IPS-20b (cell line): ENCODE measurements around the gene PRG2.
"Not testable (repeated sequence)": the region's sequence is repeated elsewhere in the genome, so short reads cannot be mapped to it uniquely, and the experiment has no call there.

Experiments
- H3K27ac ChIP-seq: one replicate; pipeline ENCODE4 v1.5.1; 2013; ENCODE audit warnings: low read length
- H3K27me3 ChIP-seq: 2 replicates; pipeline ENCODE4 v1.6.1; 2013; ENCODE audit warnings: mild to moderate bottlenecking, low read length, inconsistent platforms; ENCODE audit not compliant: insufficient read depth
- H3K36me3 ChIP-seq: 2 replicates; pipeline ENCODE4 v1.6.1; 2013; ENCODE audit warnings: low read depth, mild to moderate bottlenecking, inconsistent platforms, low read length, moderate library complexity; ENCODE audit not compliant: insufficient read depth
- H3K4me1 ChIP-seq: 2 replicates; pipeline ENCODE4 v1.6.1; 2013; ENCODE audit warnings: mild to moderate bottlenecking, control low read depth, inconsistent platforms, low read length, moderate library complexity; ENCODE audit not compliant: insufficient read depth
- H3K4me3 ChIP-seq: 2 replicates; pipeline ENCODE4 v1.5.1; 2013; ENCODE audit warnings: mild to moderate bottlenecking, low read length, inconsistent platforms
- H3K9ac ChIP-seq: 2 replicates; pipeline ENCODE4 v1.6.1; 2013; ENCODE audit warnings: low read depth, mild to moderate bottlenecking, inconsistent platforms, low read length, moderate library complexity
- H3K9me3 ChIP-seq: 2 replicates; pipeline ENCODE4 v1.6.1; 2013; ENCODE audit warnings: mild to moderate bottlenecking, low read depth, low read length, inconsistent platforms; ENCODE audit not compliant: insufficient read depth

Gene PRG2

GRCh38 chr11:57403003-57403801 lies 12.8 kb upstream of the PRG2 start:
- not testable (repeated sequence) for H3K9me3 ChIP-seq, H3K27me3 ChIP-seq, H3K27ac ChIP-seq, H3K9ac ChIP-seq, H3K4me3 ChIP-seq, H3K4me1 ChIP-seq
- H3K36me3 ChIP-seq, result peaks cover 13% of the 10 kb centered on the region

GRCh38 chr11:57402188-57403002 lies 11.9 kb upstream of the PRG2 start:
- Histone ChIP-seq H3K9me3 (no peaks in the 10 kb centered on the region), H3K27ac (no peak overlapping the region), H3K36me3 (peaks cover 5% of the 10 kb centered on the region), H3K4me1 (no peaks in the 10 kb centered on the region), H3K9ac (no peak overlapping the region), H3K27me3 (peaks cover 5% of the 10 kb centered on the region; the same call in 1 of the 2 replicates), H3K4me3 (no peak overlapping the region)

GRCh38 chr11:57399972-57400578 lies 9.6 kb upstream of the PRG2 start:
- Histone ChIP-seq H3K27ac (no peak overlapping the region), H3K9ac (no peak overlapping the region), H3K9me3 (no peaks in the 10 kb centered on the region), H3K27me3 (peaks cover 11% of the 10 kb centered on the region; the same call in 1 of the 2 replicates), H3K36me3 (no peaks in the 10 kb centered on the region), H3K4me1 (no peaks in the 10 kb centered on the region), H3K4me3 (no peak overlapping the region)

- no peaks in the 10 kb centered on the region for H3K9me3 ChIP-seq
- H3K27ac ChIP-seq, result no peak overlapping the region
These were observed 8.8 kb upstream of the PRG2 start for GRCh38 chr11:57399221-57399620.

GRCh38 chr11:57397394-57397990 lies 7.0 kb upstream of the PRG2 start:
- no peak overlapping the region for H3K27ac ChIP-seq
- H3K4me1 ChIP-seq, result no peaks in the 10 kb centered on the region
- H3K27me3 ChIP-seq, result peaks cover 13% of the 10 kb centered on the region

More at GRCh38 chr11:57399221-57399620, 8.8 kb upstream of the PRG2 start:
- H3K4me1 ChIP-seq, result no peaks in the 10 kb centered on the region
- H3K36me3 ChIP-seq, result no peaks in the 10 kb centered on the region
- H3K9ac ChIP-seq, result no peak overlapping the region
- peaks cover 11% of the 10 kb centered on the region; the same call in 1 of the 2 replicates for H3K27me3 ChIP-seq
- H3K4me3 ChIP-seq, result no peak overlapping the region

GRCh38 chr11:57396744-57397143 lies 6.3 kb upstream of the PRG2 start:
- Histone ChIP-seq H3K4me1 (no peaks in the 10 kb centered on the region), H3K4me3 (no peak overlapping the region), H3K9me3 (no peaks in the 10 kb centered on the region), H3K36me3 (no peaks in the 10 kb centered on the region), H3K9ac (no peak overlapping the region), H3K27me3 (peaks cover 14% of the 10 kb centered on the region), H3K27ac (no peak overlapping the region)

More at GRCh38 chr11:57397394-57397990, 7.0 kb upstream of the PRG2 start:
- no peaks in the 10 kb centered on the region for H3K9me3 ChIP-seq
- no peaks in the 10 kb centered on the region for H3K36me3 ChIP-seq
- H3K9ac ChIP-seq, result no peak overlapping the region
- H3K4me3 ChIP-seq, result no peak overlapping the region

GRCh38 chr11:57395905-57396623 lies 5.6 kb upstream of the PRG2 start:
- Histone ChIP-seq H3K9ac (no peak overlapping the region), H3K36me3 (no peaks in the 10 kb centered on the region), H3K27ac (no peak overlapping the region), H3K9me3 (no peaks in the 10 kb centered on the region), H3K4me1 (no peaks in the 10 kb centered on the region), H3K27me3 (peaks cover 14% of the 10 kb centered on the region), H3K4me3 (no peak overlapping the region)

- Histone ChIP-seq H3K36me3 (no peaks in the 10 kb centered on the region), H3K27me3 (peaks cover 27% of the 10 kb centered on the region), H3K4me3 (no peak overlapping the region)
These were observed 3.9 kb upstream of the PRG2 start for GRCh38 chr11:57394203-57394965.

GRCh38 chr11:57392763-57393105 lies 2.3 kb upstream of the PRG2 start:
- no peaks in the 10 kb centered on the region for H3K36me3 ChIP-seq
- no peaks in the 10 kb centered on the region for H3K4me1 ChIP-seq
- H3K4me3 ChIP-seq, result no peak overlapping the region
- H3K9ac ChIP-seq, result no peak overlapping the region
- H3K27ac ChIP-seq, result no peak overlapping the region
- peaks cover 27% of the 10 kb centered on the region for H3K27me3 ChIP-seq
- no peaks in the 10 kb centered on the region for H3K9me3 ChIP-seq

More at GRCh38 chr11:57394203-57394965, 3.9 kb upstream of the PRG2 start:
- no peaks in the 10 kb centered on the region for H3K4me1 ChIP-seq
- H3K9me3 ChIP-seq, result no peaks in the 10 kb centered on the region
- no peak overlapping the region for H3K9ac ChIP-seq
- H3K27ac ChIP-seq, result no peak overlapping the region

- Histone ChIP-seq H3K27ac (no peak overlapping the region), H3K4me1 (no peaks in the 10 kb centered on the region), H3K36me3 (no peaks in the 10 kb centered on the region), H3K27me3 (peaks cover 25% of the 10 kb centered on the region), H3K9ac (no peak overlapping the region), H3K4me3 (no peak overlapping the region), H3K9me3 (no peaks in the 10 kb centered on the region)
These were observed 1.8 kb upstream of the PRG2 start for GRCh38 chr11:57392066-57392762.
